ENCODE results near the gene ENGASE. TPM values are rescaled to one million over a fixed set of nuclear protein-coding genes. Genes with fewer than 3 reads are reported as not detected.

Gene ENGASE
- total and polyA plus RNA-seq, 2 of the 8 experiments (the other 6 are each of a cell fraction or from before 2014, with no cell fraction given): 9.3 to 36.1 TPM

DNA sequence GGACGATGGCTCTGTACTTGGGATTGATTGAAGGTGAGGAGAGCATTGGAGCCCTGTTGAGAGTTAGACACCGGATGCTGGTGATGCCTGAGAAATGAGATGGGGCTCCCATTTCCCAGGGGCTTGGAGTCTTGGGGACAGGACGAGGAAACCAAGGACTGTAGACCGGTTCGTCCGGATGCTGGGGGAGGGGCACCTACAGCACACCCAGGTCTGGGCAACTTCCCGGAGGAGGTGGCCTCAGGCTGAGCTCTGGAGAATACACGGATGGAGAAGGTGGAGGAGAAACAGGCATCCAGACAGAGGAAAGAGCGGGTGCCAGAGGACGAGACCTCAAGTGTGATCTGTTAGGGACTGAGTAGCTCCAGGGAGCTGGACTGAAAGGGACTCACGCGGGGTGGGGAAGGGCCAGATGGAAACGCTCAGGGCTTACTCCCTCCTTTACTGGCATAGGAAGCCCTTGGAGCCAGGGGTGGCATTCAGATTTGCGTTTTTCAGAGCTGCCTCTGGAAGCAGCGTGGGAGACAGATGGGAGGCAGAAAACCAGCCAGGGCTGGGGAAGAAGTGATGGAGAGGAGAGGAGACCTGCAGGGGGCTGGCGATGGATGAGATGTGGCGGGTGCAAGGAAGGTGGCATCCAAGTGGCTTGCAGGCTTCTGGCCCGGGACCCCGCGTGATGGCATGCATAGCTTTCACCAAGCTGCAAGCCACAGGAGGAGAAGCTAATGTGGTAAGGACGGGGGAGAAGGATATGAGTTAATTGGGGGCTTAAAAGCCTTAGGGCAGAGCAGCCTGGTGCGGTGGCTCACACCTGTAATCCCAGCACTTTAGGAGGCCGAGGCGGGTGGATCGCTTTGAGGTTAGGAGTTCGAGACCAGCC is 42.4 kb upstream of the ENGASE start (continued):
- TF ChIP-seq, protein P1, sequence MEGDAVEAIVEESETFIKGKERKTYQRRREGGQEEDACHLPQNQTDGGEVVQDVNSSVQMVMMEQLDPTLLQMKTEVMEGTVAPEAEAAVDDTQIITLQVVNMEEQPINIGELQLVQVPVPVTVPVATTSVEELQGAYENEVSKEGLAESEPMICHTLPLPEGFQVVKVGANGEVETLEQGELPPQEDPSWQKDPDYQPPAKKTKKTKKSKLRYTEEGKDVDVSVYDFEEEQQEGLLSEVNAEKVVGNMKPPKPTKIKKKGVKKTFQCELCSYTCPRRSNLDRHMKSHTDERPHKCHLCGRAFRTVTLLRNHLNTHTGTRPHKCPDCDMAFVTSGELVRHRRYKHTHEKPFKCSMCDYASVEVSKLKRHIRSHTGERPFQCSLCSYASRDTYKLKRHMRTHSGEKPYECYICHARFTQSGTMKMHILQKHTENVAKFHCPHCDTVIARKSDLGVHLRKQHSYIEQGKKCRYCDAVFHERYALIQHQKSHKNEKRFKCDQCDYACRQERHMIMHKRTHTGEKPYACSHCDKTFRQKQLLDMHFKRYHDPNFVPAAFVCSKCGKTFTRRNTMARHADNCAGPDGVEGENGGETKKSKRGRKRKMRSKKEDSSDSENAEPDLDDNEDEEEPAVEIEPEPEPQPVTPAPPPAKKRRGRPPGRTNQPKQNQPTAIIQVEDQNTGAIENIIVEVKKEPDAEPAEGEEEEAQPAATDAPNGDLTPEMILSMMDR (IDR thresholded peaks at IDR 0.05; ENCODE audit: control extremely low read depth in 1 of 3, insufficient read depth in 1 of 3, low read depth in 1 of 3, low read length in 3 of 3): no peak
- no peak for TF ChIP-seq TAF1 (IDR thresholded peaks at IDR 0.05; ENCODE audit: low read depth, low read length)
- TF ChIP-seq, protein P2, sequence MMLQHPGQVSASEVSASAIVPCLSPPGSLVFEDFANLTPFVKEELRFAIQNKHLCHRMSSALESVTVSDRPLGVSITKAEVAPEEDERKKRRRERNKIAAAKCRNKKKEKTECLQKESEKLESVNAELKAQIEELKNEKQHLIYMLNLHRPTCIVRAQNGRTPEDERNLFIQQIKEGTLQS (IDR thresholded peaks at IDR 0.05; ENCODE audit: insufficient read depth, low read depth, low read length): no peak
- no peak for TF ChIP-seq SIN3A (conservative IDR thresholded peaks at IDR 0.05 in 1 of 2, IDR thresholded peaks at IDR 0.05 in 1 of 2; ENCODE audit: low read depth in 1 of 2, low read length in 2 of 2)
- no peak for TF ChIP-seq MAFK (IDR thresholded peaks at IDR 0.05; ENCODE audit: low read depth, low read length)
- no peak for TF ChIP-seq KDM1A (IDR thresholded peaks at IDR 0.05; ENCODE audit: borderline replicate concordance, low read length)
- TF ChIP-seq RXRA (IDR thresholded peaks at IDR 0.05; ENCODE audit: insufficient read depth, low read depth, low read length): no peak
- TF ChIP-seq TAF7 (optimal IDR thresholded peaks at IDR 0.05; ENCODE audit: borderline replicate concordance, low read depth, low read length): no peak
